HG03558 (cell line): ENCODE results near the gene GNB2.
"Not testable (repeated sequence)": the region's sequence is repeated elsewhere in the genome, so short reads cannot be mapped to it uniquely, and the experiment has no call there.

Source experiments
- ATAC-seq: cut with Tn5 transposase; IDR thresholded peaks from one replicate; pipeline ENCODE4 v1.9.1; 2021; ENCODE audit warnings: moderate number of reproducible peaks; ENCODE audit not compliant: unreplicated experiment; ENCODE audit errors: extremely low read depth

The GNB2 gene

GRCh38 chr7:100723732-100724275 is 50.3 kb downstream of the GNB2 start:
- no peak for ATAC-seq

DNA sequence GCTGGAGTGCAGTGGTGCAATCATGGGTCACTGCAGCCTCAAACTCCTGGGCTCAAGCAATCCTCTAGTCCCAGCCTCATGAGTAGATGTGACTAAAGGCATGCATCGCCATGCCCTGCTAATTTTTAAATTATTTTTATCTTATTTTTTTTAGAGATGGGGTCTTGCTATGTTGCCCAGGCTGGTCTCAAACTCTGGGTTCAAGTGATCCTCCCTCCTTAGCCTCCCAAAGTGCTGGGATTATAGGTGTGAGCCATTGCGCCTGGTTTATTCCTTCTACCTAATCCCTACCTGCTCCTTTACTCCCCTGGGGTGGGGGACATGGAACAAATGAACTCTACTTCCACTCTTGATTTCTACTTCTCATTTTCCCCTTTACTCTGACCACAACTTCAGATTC is 50.8 kb downstream of the GNB2 start:
- not testable (repeated sequence) for ATAC-seq

GRCh38 chr7:100726996-100727761 is 53.6 kb downstream of the GNB2 start:
- ATAC-seq, result no peak

GRCh38 chr7:100728196-100728595 is 54.7 kb downstream of the GNB2 start:
- no peak for ATAC-seq
